Vagina (tissue), 2 donors: ENCODE results near the gene ZBTB7C. TPM values are rescaled to one million over a fixed set of nuclear protein-coding genes. Genes with fewer than 3 reads are reported as not detected.
A peak's percentile ranks its signal among the peaks of the same experiment; 100 is the strongest.

Experiments
- DNase-seq, 2 donors: peaks; one replicate each; pipeline ENCODE4 v3.0.0-alpha.2; 2017; ENCODE audit errors: extremely low spot score in 2 of 2
- H3K27ac ChIP-seq: fragments of 200-600 bp; sonication (generic); one replicate; pipeline ENCODE4 v1.5.1; 2019
- H3K27me3 ChIP-seq: fragments of 200-600 bp; sonication (generic); one replicate; pipeline ENCODE4 v1.5.1; 2019
- H3K36me3 ChIP-seq, 2 donors: fragments of 200-600 bp; sonication (generic); one replicate each; pipeline ENCODE4 v1.5.1; 2017 to 2019
- H3K4me1 ChIP-seq: fragments of 200-600 bp; sonication (generic); one replicate; pipeline ENCODE4 v1.5.1; 2019
- H3K4me3 ChIP-seq, 2 donors: fragments of 200-600 bp; sonication (generic); 1 replicate in 1 of 2; 2 replicates in 1 of 2; pipeline ENCODE4 v1.5.1; 2016 to 2019
- H3K9me3 ChIP-seq: fragments of 200-600 bp; sonication (generic); one replicate; pipeline ENCODE4 v1.5.1; 2019
- POLR2A ChIP-seq, 2 donors: fragments of 450-650 bp; IDR thresholded peaks; one replicate each; pipeline ENCODE4 v1.6.1; 2017; ENCODE audit warnings: antibody characterized with exemption in 2 of 2, mild to moderate bottlenecking in 2 of 2, moderate library complexity in 2 of 2
- POLR2AphosphoS5 ChIP-seq, 2 donors: sonication (generic); formaldehyde crosslinking; IDR thresholded peaks; one replicate each; pipeline ENCODE4 v1.9.0; 2017; ENCODE audit warnings: antibody characterized with exemption in 2 of 2, mild to moderate bottlenecking in 2 of 2, low read depth in 1 of 2; ENCODE audit not compliant: insufficient read depth in 1 of 2
- intact Hi-C: fragments of 100-400 bp; cut with DNase I; formaldehyde crosslinking; loops from one replicate; pipeline ENCODE4 v1.15.1; 2023
- total RNA-seq: library from RNA; depleted of rRNA; stranded (reverse); fragments of >200 nt; gene quantifications from one replicate; pipeline ENCODE4 v1.2.3, GENCODE V29; 2016
- TF ChIP-seq, protein P1 (sequence below), 3 experiments: fragments of 450-650 bp in 2 of 3; fragments of 200-600 bp in 1 of 3; sonication (generic) in 1 of 3; IDR thresholded peaks; one replicate each; pipeline ENCODE4 v1.5.1; 2017 to 2019; ENCODE audit warnings: antibody characterized with exemption in 3 of 3, mild to moderate bottlenecking in 2 of 3, moderate library complexity in 2 of 3

The ZBTB7C gene
- total RNA-seq, 1 donor from 2014 or later = 40.5 TPM

DNA sequence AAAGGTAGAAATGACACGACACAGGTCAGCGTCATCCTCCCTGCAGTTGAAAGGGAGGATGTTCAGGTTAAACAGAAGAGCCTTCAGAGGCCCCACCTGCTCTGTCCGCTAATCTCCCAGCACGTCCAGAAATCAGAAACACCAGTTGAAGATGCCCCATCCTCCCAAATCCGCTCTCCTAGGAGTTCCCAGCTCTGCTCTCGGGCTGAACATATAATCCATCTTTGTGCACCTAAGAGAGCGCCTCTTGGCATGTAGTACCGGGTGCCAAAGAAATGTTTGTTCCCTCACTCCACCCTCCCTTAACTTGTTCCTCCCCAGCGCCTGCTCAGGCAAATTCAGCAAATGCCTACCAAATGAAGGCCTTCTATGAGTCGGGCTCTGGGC lies 333.5 kb downstream of the ZBTB7C start:
- TF ChIP-seq POLR2AphosphoS5 (IDR thresholded peaks at IDR 0.05; ENCODE audit: insufficient read depth in 1 of 2, low read depth in 1 of 2) (no peak), POLR2A (IDR thresholded peaks at IDR 0.05) (no peak)
- TF ChIP-seq, protein P1, sequence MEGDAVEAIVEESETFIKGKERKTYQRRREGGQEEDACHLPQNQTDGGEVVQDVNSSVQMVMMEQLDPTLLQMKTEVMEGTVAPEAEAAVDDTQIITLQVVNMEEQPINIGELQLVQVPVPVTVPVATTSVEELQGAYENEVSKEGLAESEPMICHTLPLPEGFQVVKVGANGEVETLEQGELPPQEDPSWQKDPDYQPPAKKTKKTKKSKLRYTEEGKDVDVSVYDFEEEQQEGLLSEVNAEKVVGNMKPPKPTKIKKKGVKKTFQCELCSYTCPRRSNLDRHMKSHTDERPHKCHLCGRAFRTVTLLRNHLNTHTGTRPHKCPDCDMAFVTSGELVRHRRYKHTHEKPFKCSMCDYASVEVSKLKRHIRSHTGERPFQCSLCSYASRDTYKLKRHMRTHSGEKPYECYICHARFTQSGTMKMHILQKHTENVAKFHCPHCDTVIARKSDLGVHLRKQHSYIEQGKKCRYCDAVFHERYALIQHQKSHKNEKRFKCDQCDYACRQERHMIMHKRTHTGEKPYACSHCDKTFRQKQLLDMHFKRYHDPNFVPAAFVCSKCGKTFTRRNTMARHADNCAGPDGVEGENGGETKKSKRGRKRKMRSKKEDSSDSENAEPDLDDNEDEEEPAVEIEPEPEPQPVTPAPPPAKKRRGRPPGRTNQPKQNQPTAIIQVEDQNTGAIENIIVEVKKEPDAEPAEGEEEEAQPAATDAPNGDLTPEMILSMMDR (IDR thresholded peaks at IDR 0.05) = no peak
- Histone ChIP-seq H3K27me3 (no peaks in the 10 kb centered on the region), H3K4me3 (no peak overlapping the region), H3K4me1 (peaks cover 62% of the 10 kb centered on the region), H3K9me3 (no peaks in the 10 kb centered on the region), H3K27ac (no peak overlapping the region), H3K36me3 (no peaks in the 10 kb centered on the region)
- DNase-seq = no peak
- intact Hi-C loops = no loop called here

GRCh38 chr18:48074929-48075706 lies 334.1 kb downstream of the ZBTB7C start:
- peak overlapping the region; percentile 79 for H3K27ac ChIP-seq
- intact Hi-C loops = no loop called here
- no peaks in the 10 kb centered on the region for H3K27me3 ChIP-seq
- no peaks in the 10 kb centered on the region for H3K9me3 ChIP-seq
- no peak overlapping the region for H3K4me3 ChIP-seq
- peaks cover 62% of the 10 kb centered on the region for H3K4me1 ChIP-seq
- no peaks in the 10 kb centered on the region for H3K36me3 ChIP-seq
- DNase-seq = no peak
- TF ChIP-seq, protein P1 (IDR thresholded peaks at IDR 0.05) = no peak
- no peak for TF ChIP-seq POLR2AphosphoS5 (IDR thresholded peaks at IDR 0.05; ENCODE audit: insufficient read depth in 1 of 2, low read depth in 1 of 2)

DNA sequence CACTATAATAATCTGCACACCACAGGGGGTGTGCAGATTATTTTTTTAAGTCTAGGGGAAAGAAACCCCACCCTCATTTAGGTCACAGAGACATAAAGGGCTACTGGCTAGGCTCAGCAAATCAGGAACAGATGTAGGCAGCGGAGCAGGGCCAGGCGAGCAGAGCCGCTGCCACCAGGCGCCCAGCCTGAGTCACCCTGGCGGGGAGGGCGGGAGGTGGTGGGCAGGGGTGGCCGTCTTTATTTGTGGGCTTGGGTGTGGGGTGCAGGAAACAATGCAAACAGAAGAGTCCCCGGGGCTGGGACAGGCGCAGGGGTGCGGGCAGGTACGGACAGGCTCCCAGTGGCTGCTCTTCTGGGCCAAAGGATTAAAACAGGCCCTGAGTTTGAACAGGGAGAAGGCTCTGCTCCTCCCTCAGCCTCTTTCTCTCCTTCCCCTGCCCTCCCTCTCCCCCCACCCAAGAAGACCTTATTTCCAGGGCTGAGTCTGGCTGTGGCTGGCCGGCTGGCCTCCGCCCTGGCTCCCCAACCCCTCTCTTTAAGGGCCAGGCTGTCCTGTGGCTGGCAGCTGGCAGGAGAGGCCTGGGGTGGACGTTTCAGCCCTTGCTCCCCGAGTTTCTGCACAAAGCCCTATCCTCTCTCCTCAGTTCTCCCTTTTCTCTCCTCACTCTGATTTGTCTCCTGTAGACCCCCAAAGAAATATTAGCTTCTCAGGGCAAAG lies 335.8 kb downstream of the ZBTB7C start:
- no peak for DNase-seq
- Histone ChIP-seq H3K27me3 (no peaks in the 10 kb centered on the region), H3K27ac (peak overlapping the region; percentile 79), H3K36me3 (no peaks in the 10 kb centered on the region), H3K4me3 (no peak overlapping the region), H3K4me1 (peaks cover 62% of the 10 kb centered on the region), H3K9me3 (no peaks in the 10 kb centered on the region)
- TF ChIP-seq POLR2AphosphoS5 (IDR thresholded peaks at IDR 0.05; ENCODE audit: insufficient read depth in 1 of 2, low read depth in 1 of 2) (no peak), POLR2A (IDR thresholded peaks at IDR 0.05) (no peak)
- TF ChIP-seq, protein P1 (IDR thresholded peaks at IDR 0.05) = no peak
- intact Hi-C loops = no loop called here

- H3K4me1 ChIP-seq = peaks cover 58% of the 10 kb centered on the region
Measured at GRCh38 chr18:48072428-48073204, 336.6 kb downstream of the ZBTB7C start.

DNA sequence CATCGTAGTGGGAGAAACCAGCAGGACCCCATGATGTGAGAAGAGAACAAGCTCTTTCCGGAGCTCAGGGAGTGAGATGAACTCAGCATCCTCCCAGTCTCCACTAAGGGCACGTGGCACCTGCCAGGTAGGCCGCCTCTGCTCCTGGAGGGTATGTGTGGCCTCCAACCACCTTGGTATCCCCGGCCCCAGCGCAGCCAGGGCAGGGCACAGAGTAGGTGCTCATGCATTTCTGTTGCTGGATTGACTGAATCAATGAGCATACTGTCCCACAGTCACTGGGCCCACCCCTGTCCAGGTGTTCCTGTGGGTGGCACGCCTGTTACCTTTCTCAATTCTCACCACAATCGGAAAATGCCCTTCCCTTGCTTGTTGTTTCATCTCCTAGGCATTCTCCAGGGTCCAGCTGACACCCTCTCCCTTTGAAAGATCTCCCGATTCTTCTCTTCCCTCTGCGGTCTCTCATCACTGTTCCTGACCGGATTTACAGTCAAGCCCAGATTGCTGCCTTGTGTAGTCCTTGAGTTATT lies 340.2 kb downstream of the ZBTB7C start:
- Histone ChIP-seq H3K9me3 (no peaks in the 10 kb centered on the region), H3K27ac (no peak overlapping the region), H3K27me3 (no peaks in the 10 kb centered on the region), H3K4me3 (no peak overlapping the region), H3K4me1 (peaks cover 45% of the 10 kb centered on the region), H3K36me3 (no peaks in the 10 kb centered on the region)
- intact Hi-C loops = no loop called here
- TF ChIP-seq POLR2AphosphoS5 (IDR thresholded peaks at IDR 0.05; ENCODE audit: insufficient read depth in 1 of 2, low read depth in 1 of 2) (no peak), POLR2A (IDR thresholded peaks at IDR 0.05) (no peak)
- TF ChIP-seq, protein P1 (IDR thresholded peaks at IDR 0.05) = no peak
- DNase-seq = no peak

More at GRCh38 chr18:48072428-48073204, 336.6 kb downstream of the ZBTB7C start:
- Histone ChIP-seq H3K9me3 (no peaks in the 10 kb centered on the region), H3K27me3 (no peaks in the 10 kb centered on the region), H3K4me3 (no peak overlapping the region), H3K36me3 (no peaks in the 10 kb centered on the region), H3K27ac (peak overlapping the region; percentile 79)
- no peak for DNase-seq
- intact Hi-C loops = no loop called here
- TF ChIP-seq POLR2A (IDR thresholded peaks at IDR 0.05) = no peak
- peak in 1 of 2 donors; percentile 29 for TF ChIP-seq POLR2AphosphoS5 (IDR thresholded peaks at IDR 0.05; ENCODE audit: insufficient read depth in 1 of 2, low read depth in 1 of 2)
